HG02973 (cell line): ENCODE results near the gene FGD1.

Experiments
- ATAC-seq: cut with Tn5 transposase; IDR thresholded peaks from one replicate; pipeline ENCODE4 v1.9.1; 2021; ENCODE audit warnings: moderate library complexity; ENCODE audit not compliant: unreplicated experiment

Gene FGD1

GRCh38 chrX:54407266-54407665 is 88.8 kb downstream of the FGD1 start:
- no peak for ATAC-seq

- no peak for ATAC-seq
These were observed 98.9 kb downstream of the FGD1 start for GRCh38 chrX:54397113-54397512.
